Measurements from ENCODE around the gene PCAT6. TPM values are rescaled to one million over a fixed set of nuclear protein-coding genes. Genes with fewer than 3 reads are reported as not detected.

Gene PCAT6
- total RNA-seq = 1 to 10 TPM in 1 of 2 experiments, under 1 TPM in 1; 0.91 to 1.3 TPM
- polyA plus RNA-seq (2013, experiment 1 of 2) = 0.18 TPM
- polyA plus RNA-seq (2013, experiment 2 of 2) = 0.53 TPM
- total RNA-seq = 0 to 0.55 (median 0.13) reads per million in 172 experiments

- H3K4me1 ChIP-seq (ENCODE audit: insufficient read depth, low read length) = peaks cover 33% of the 10 kb centered on the region
These were observed at the start of gene PCAT6 for GRCh38 chr1:202810615-202811295. Gene PCAT6 (plus strand): TSS chr1:202810954.

DNA sequence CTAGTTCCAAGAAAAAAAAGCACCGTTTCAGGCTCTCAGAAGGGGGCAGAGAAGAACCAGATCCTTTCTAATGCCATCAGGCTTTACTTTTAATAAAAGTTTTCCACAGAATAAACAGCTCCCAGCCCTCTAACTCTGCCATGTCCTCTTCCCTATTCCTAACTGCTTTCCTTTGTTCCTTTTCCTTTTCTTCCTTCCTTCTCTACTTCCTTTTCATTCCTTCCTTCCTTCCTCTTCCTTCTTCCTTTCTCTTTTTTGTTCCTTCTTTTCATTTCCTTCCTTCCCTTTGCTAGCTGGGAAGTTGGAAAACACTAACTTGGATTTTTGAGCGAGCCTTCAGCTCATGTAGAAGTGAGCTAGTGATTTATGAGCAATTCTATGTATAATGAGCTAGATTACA is 48.7 kb upstream of the PCAT6 start:
- H3K36me3 ChIP-seq (ENCODE audit: insufficient read depth, low read length) = peaks cover 61% of the 10 kb centered on the region
- DNase-seq = no peak
- CTCF ChIA-PET = no interaction called here
- TF ChIP-seq, protein P1, sequence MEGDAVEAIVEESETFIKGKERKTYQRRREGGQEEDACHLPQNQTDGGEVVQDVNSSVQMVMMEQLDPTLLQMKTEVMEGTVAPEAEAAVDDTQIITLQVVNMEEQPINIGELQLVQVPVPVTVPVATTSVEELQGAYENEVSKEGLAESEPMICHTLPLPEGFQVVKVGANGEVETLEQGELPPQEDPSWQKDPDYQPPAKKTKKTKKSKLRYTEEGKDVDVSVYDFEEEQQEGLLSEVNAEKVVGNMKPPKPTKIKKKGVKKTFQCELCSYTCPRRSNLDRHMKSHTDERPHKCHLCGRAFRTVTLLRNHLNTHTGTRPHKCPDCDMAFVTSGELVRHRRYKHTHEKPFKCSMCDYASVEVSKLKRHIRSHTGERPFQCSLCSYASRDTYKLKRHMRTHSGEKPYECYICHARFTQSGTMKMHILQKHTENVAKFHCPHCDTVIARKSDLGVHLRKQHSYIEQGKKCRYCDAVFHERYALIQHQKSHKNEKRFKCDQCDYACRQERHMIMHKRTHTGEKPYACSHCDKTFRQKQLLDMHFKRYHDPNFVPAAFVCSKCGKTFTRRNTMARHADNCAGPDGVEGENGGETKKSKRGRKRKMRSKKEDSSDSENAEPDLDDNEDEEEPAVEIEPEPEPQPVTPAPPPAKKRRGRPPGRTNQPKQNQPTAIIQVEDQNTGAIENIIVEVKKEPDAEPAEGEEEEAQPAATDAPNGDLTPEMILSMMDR (IDR thresholded peaks at IDR 0.05) = no peak
- no peaks in the 10 kb centered on the region for H3K4me1 ChIP-seq (ENCODE audit: insufficient read depth, low read length)
- Mint-ChIP-seq H3K4me1 (ENCODE audit: low read depth) (no peaks in the 10 kb centered on the region), H3K4me3 (no peak overlapping the region), H3K9me3 (no peaks in the 10 kb centered on the region), H3K36me3 (ENCODE audit: low read depth) (peaks cover 84% of the 10 kb centered on the region), H3K27me3 (no peaks in the 10 kb centered on the region), H3K27ac (no peak overlapping the region)
- ATAC-seq (ENCODE audit: poor library complexity) = no peak
- H3K4me3 ChIP-seq (ENCODE audit: low read length) = no peak overlapping the region
- intact Hi-C loops (cut with DNase I, micrococcal nuclease) = no loop called here
- H3K9me3 ChIP-seq (ENCODE audit: control insufficient read depth in 1 of 2, insufficient read depth in 1 of 2, low read length in 2 of 2) = no peaks in the 10 kb centered on the region
- H3K27ac ChIP-seq (ENCODE audit: low read depth in 1 of 2, low read length in 2 of 2) = no peak overlapping the region
- H3K27me3 ChIP-seq (ENCODE audit: control insufficient read depth in 1 of 2, insufficient read depth in 2 of 2, low read length in 2 of 2) = no peaks in the 10 kb centered on the region
- POLR2A ChIA-PET = no interaction called here

More at GRCh38 chr1:202810615-202811295, at the start of gene PCAT6:
- H3K36me3 ChIP-seq (ENCODE audit: insufficient read depth, low read length) = no peaks in the 10 kb centered on the region
- Mint-ChIP-seq H3K36me3 (ENCODE audit: low read depth) (peaks cover 17% of the 10 kb centered on the region), H3K4me1 (ENCODE audit: low read depth) (peaks cover 38% of the 10 kb centered on the region), H3K27ac (peak within 1 kb of the TSS; percentile 80), H3K4me3 (peak within 1 kb of the TSS; percentile 90), H3K27me3 (no peaks in the 10 kb centered on the region), H3K9me3 (no peaks in the 10 kb centered on the region)
- CTCF ChIA-PET = interaction anchor here (1.7 kb wide), 1 partner anchor 78 kb away, joined by 4 read pairs; the partner anchor contains the start of gene RABIF
- TF ChIP-seq, protein P1 (IDR thresholded peaks at IDR 0.05) = no peak
- peak; percentile 67 to 93 (median 81) for DNase-seq
- POLR2A ChIA-PET = interaction anchor here (0.7 to 1.9 kb wide), 5 partner anchors 10 to 196 kb away, joined by 3 to 8 read pairs (median 3); partner anchors contain the start of genes RABIF and TMEM183A
- peak; percentile 67 for ATAC-seq (ENCODE audit: poor library complexity)
- peak within 1 kb of the TSS; percentile 96 for H3K4me3 ChIP-seq (ENCODE audit: low read length)
- no peaks in the 10 kb centered on the region for H3K9me3 ChIP-seq (ENCODE audit: control insufficient read depth in 1 of 2, insufficient read depth in 1 of 2, low read length in 2 of 2)
- peak within 1 kb of the TSS in 1 of 2 donors; percentile 35 for H3K27ac ChIP-seq (ENCODE audit: low read depth in 1 of 2, low read length in 2 of 2)
- H3K27me3 ChIP-seq (ENCODE audit: control insufficient read depth in 1 of 2, insufficient read depth in 2 of 2, low read length in 2 of 2) = no peaks in the 10 kb centered on the region
- intact Hi-C loops (cut with DNase I, micrococcal nuclease) = loop anchor here (2.0 to 10.0 kb wide), 6 partner anchors 77 to 466 kb away; partner anchors contain the start of genes RABIF (in 2 of the 2), CYB5R1 (in 1 of the 2), KLHL12 (in 1 of the 2) and PPP1R12B (in 1 of the 2)

DNA sequence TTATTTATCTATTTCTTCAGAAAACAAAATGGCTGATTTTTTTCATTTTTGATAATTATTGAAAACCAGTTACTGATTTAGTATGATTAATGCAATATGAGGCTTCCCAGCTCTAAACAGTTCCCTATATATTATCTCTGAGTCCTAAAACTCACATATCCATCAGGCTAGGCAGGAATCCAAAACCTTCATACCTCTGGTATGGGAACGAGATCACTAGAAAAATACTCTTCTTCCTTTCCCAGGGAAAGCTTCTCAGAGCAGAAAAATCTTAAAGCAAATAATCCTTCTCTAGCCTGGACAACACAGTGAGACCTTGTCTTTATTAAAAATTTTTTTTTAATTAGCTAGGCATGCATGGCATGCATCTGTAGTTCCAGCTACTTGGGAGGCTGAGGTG is 45.0 kb upstream of the PCAT6 start:
- H3K4me1 Mint-ChIP-seq (ENCODE audit: low read depth) = no peaks in the 10 kb centered on the region
- no peaks in the 10 kb centered on the region for H3K9me3 Mint-ChIP-seq
- Histone ChIP-seq H3K9me3 (ENCODE audit: control insufficient read depth in 1 of 2, insufficient read depth in 1 of 2, low read length in 2 of 2) (no peaks in the 10 kb centered on the region), H3K36me3 (ENCODE audit: insufficient read depth, low read length) (peaks cover 44% of the 10 kb centered on the region), H3K27ac (ENCODE audit: low read depth in 1 of 2, low read length in 2 of 2) (no peak overlapping the region), H3K27me3 (ENCODE audit: control insufficient read depth in 1 of 2, insufficient read depth in 2 of 2, low read length in 2 of 2) (no peaks in the 10 kb centered on the region), H3K4me1 (ENCODE audit: insufficient read depth, low read length) (no peaks in the 10 kb centered on the region), H3K4me3 (ENCODE audit: low read length) (no peak overlapping the region)
- CTCF ChIA-PET = no interaction called here
- no peak for ATAC-seq (ENCODE audit: poor library complexity)
- TF ChIP-seq, protein P1 (IDR thresholded peaks at IDR 0.05) = no peak
- H3K27ac Mint-ChIP-seq = no peak overlapping the region
- H3K27me3 Mint-ChIP-seq = no peaks in the 10 kb centered on the region
- H3K36me3 Mint-ChIP-seq (ENCODE audit: low read depth) = peaks cover 72% of the 10 kb centered on the region
- intact Hi-C loops (cut with DNase I, micrococcal nuclease) = no loop called here
- DNase-seq = no peak
- H3K4me3 Mint-ChIP-seq = no peak overlapping the region
- POLR2A ChIA-PET = no interaction called here
